H1 (cell line): Measurements from ENCODE around the gene INPP4B.

Source experiments
- GABPA ChIP-seq: IDR thresholded peaks from 2 replicates; pipeline ENCODE4 v1.6.1; 2011; ENCODE audit warnings: mild to moderate bottlenecking, low read length, moderate library complexity, borderline replicate concordance; ENCODE audit not compliant: insufficient read depth
- POLR2A ChIP-seq, 2 experiments: IDR thresholded peaks; 1 replicate in 1 of 2; 2 replicates in 1 of 2; pipeline ENCODE4 v1.6.1; 2011; ENCODE audit warnings: low read depth in 2 of 2, low read length in 2 of 2, mild to moderate bottlenecking in 2 of 2; ENCODE audit errors: control extremely low read depth in 1 of 2
- RNF2 ChIP-seq: fragments of 200-900, 300-1000 bp; sonication (generic); IDR thresholded peaks from 2 replicates; pipeline ENCODE4 v1.7.1; 2016; ENCODE audit warnings: borderline replicate concordance, low read depth, mild to moderate bottlenecking, antibody characterized with exemption, low read length; ENCODE audit not compliant: poor library complexity, severe bottlenecking; ENCODE audit errors: missing control alignments

DNA sequence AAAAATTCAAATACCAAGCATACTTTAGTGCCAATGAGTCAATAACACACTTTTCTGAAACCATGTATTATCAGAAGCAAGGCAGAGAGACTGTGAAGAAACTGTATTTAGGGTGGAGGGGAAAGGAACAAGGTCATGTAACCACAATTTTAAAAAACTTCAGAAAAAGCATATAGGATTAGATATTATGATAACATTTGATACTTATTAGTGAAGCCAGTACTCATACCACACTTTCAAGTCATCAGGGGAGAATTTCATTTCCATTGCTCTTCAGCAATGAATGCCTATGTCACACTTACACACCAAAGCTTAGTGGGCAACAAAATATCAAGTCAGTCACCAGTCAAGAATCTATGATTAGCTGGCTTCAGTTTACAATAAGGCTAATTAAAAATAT, 607.5 kb downstream of the INPP4B start:
- TF ChIP-seq RNF2 = no peak
- TF ChIP-seq POLR2A (IDR thresholded peaks at IDR 0.05; ENCODE audit: control extremely low read depth in 1 of 2, low read depth in 2 of 2, low read length in 2 of 2) = no peak
- no peak for TF ChIP-seq GABPA
